ENCODE results near the gene BACE2. TPM values are rescaled to one million over a fixed set of nuclear protein-coding genes. Genes with fewer than 3 reads are reported as not detected.

The BACE2 gene
- total and polyA plus RNA-seq, 2 donors (not counting 1 experiment from before 2014, with no cell fraction given), result 19.5 to 31.5 TPM

DNA sequence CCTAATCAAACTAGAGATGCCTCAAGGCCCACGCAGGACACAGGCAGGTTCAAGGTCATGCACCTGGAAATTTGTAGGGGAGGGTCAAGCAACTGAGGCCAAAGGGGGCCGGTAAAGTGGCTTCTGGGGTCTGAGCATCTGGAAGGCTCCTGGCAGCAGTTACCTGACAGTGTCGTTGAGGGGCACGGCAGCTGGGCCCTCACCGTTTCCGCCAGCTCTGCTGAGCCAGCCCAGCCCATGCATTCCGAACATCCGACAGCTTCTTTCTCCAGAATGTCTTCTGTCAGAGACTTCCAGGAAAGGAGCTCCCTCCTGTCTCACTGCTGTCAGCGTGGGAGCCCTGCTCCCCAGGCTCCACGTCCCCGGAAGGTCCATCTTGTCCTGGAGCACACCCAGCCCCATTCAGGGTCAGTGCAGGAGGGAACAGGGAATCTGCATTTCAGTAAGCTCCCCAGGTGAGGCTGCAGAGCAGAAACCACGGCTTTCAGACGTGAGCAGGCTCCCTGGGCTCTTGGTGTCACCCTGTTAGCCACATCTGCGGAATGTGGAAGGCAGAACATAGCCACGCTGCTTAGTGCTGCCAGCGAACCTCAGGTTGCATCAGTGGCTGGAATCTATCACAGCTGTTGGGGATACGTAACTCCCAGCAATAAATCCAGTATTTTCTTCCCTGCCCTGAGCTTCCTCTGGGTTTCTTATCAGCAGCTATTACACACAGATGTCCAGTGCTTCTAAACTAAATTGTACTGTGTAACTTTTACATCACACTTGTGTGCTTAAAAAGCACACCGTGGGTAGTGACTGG lies 112.4 kb downstream of the BACE2 start:
- Histone ChIP-seq H3K36me3 (ENCODE audit: control insufficient read depth, insufficient read depth, low read length) (no peaks in the 10 kb centered on the region), H3K27ac (ENCODE audit: insufficient read depth, low read length) (no peak overlapping the region), H3K27me3 (ENCODE audit: control insufficient read depth, insufficient read depth, low read length) (no peaks in the 10 kb centered on the region), H3K9me3 (ENCODE audit: control insufficient read depth, insufficient read depth, low read depth, low read length) (no peaks in the 10 kb centered on the region), H3K9ac (ENCODE audit: insufficient read depth, low read length) (no peak overlapping the region), H3K79me2 (ENCODE audit: control insufficient read depth, insufficient read depth, low read length) (no peaks in the 10 kb centered on the region), H2AFZ (ENCODE audit: low read length) (no peak overlapping the region), H3K4me1 (ENCODE audit: control insufficient read depth, extremely low read depth, insufficient read depth, low read length) (no peaks in the 10 kb centered on the region), H4K20me1 (ENCODE audit: control insufficient read depth, extremely low read depth, insufficient read depth, low read length) (no peaks in the 10 kb centered on the region), H3K4me2 (ENCODE audit: extremely low read depth, insufficient read depth, low read length) (peak overlapping the region; percentile 8), H3K4me3 (replicated peaks in 1 of 4; ENCODE audit: control extremely low read depth in 1 of 4, insufficient read depth in 1 of 4, low read depth in 3 of 4, low read length in 4 of 4) (no peak overlapping the region)
- peak; percentile 30 to 92 for DNase-seq (ENCODE audit: low read depth in 2 of 2)
- no peak for TF ChIP-seq CTCF (conservative IDR thresholded peaks at IDR 0.05 in 1 of 2, IDR thresholded peaks at IDR 0.05 in 1 of 2; ENCODE audit: low read depth in 1 of 2, low read length in 2 of 2)
- TF ChIP-seq EZH2 (IDR thresholded peaks at IDR 0.05; ENCODE audit: low read length, missing control alignments), result no peak

DNA sequence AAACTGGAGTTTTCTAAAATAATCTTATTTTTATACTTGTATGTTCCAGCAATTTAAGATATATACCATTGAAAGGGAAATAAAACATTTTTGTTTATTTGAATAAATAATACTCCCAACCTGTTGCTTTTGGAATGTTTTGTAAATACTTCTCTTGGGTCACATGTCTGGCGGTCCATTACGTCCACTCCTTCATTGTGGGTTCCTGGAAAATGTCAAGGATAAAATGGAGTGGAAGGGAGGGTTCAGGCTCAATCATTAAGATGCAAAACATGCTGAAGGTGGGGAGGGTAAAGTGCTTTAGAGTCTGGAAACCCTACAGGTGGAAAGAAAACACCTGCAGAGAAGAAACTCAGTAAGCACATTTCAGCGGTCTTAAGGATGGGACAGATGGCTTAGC lies 114.5 kb downstream of the BACE2 start:
- Histone ChIP-seq H3K9ac (ENCODE audit: insufficient read depth, low read length) (no peak overlapping the region), H4K20me1 (ENCODE audit: control insufficient read depth, extremely low read depth, insufficient read depth, low read length) (no peaks in the 10 kb centered on the region), H3K4me3 (replicated peaks in 1 of 4; ENCODE audit: control extremely low read depth in 1 of 4, insufficient read depth in 1 of 4, low read depth in 3 of 4, low read length in 4 of 4) (no peak overlapping the region), H2AFZ (ENCODE audit: low read length) (no peak overlapping the region), H3K79me2 (ENCODE audit: control insufficient read depth, insufficient read depth, low read length) (no peaks in the 10 kb centered on the region), H3K36me3 (ENCODE audit: control insufficient read depth, insufficient read depth, low read length) (no peaks in the 10 kb centered on the region), H3K27ac (ENCODE audit: insufficient read depth, low read length) (no peak overlapping the region), H3K4me1 (ENCODE audit: control insufficient read depth, extremely low read depth, insufficient read depth, low read length) (no peaks in the 10 kb centered on the region), H3K9me3 (ENCODE audit: control insufficient read depth, insufficient read depth, low read depth, low read length) (no peaks in the 10 kb centered on the region), H3K4me2 (ENCODE audit: extremely low read depth, insufficient read depth, low read length) (no peak overlapping the region), H3K27me3 (ENCODE audit: control insufficient read depth, insufficient read depth, low read length) (no peaks in the 10 kb centered on the region)
- no peak for DNase-seq (ENCODE audit: low read depth in 2 of 2)
- TF ChIP-seq EZH2 (IDR thresholded peaks at IDR 0.05; ENCODE audit: low read length, missing control alignments) (no peak), CTCF (conservative IDR thresholded peaks at IDR 0.05 in 1 of 2, IDR thresholded peaks at IDR 0.05 in 1 of 2; ENCODE audit: low read depth in 1 of 2, low read length in 2 of 2) (no peak)

- H3K36me3 ChIP-seq (ENCODE audit: control insufficient read depth, insufficient read depth, low read length), result no peaks in the 10 kb centered on the region
- H3K4me2 ChIP-seq (ENCODE audit: extremely low read depth, insufficient read depth, low read length), result no peak overlapping the region
- no peak overlapping the region for H3K9ac ChIP-seq (ENCODE audit: insufficient read depth, low read length)
- H3K27me3 ChIP-seq (ENCODE audit: control insufficient read depth, insufficient read depth, low read length), result no peaks in the 10 kb centered on the region
- H3K4me1 ChIP-seq (ENCODE audit: control insufficient read depth, extremely low read depth, insufficient read depth, low read length), result no peaks in the 10 kb centered on the region
- TF ChIP-seq CTCF (conservative IDR thresholded peaks at IDR 0.05 in 1 of 2, IDR thresholded peaks at IDR 0.05 in 1 of 2; ENCODE audit: low read depth in 1 of 2, low read length in 2 of 2) (peak; percentile 83 to 84), EZH2 (IDR thresholded peaks at IDR 0.05; ENCODE audit: low read length, missing control alignments) (no peak)
- no peaks in the 10 kb centered on the region for H3K79me2 ChIP-seq (ENCODE audit: control insufficient read depth, insufficient read depth, low read length)
- H3K9me3 ChIP-seq (ENCODE audit: control insufficient read depth, insufficient read depth, low read depth, low read length), result no peaks in the 10 kb centered on the region
- H3K4me3 ChIP-seq (replicated peaks in 1 of 4; ENCODE audit: control extremely low read depth in 1 of 4, insufficient read depth in 1 of 4, low read depth in 3 of 4, low read length in 4 of 4), result no peak overlapping the region
- no peak overlapping the region for H3K27ac ChIP-seq (ENCODE audit: insufficient read depth, low read length)
- H2AFZ ChIP-seq (ENCODE audit: low read length), result no peak overlapping the region
- no peaks in the 10 kb centered on the region for H4K20me1 ChIP-seq (ENCODE audit: control insufficient read depth, extremely low read depth, insufficient read depth, low read length)
- DNase-seq (ENCODE audit: low read depth in 2 of 2), result peak; percentile 72 to 92
These were observed 115.4 kb downstream of the BACE2 start for GRCh38 chr21:41283211-41283818.

All from fibroblast of lung (primary cell).